ENCODE measurements around the gene TRPM6.

Gene TRPM6

DNA sequence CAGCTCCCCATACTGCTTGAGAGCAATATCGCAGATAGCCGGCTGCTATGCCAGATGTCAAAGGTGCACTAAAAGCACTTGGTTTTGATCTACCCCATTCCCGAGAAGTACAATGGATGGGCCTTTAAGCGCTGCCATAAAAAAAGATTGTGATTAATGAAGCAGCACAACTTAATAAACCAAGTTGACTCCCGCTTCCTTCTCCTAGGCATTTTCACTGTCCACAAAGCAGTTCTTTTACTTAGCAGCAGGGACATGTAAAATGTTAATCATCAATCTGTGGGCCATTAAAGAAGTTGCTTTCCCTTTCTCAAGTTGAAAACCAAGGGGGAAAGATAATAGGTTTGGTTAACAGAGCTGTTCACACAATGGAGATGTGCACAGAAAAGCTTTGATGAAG lies 176.4 kb downstream of the TRPM6 start:
- DNase-seq: no peak

DNA sequence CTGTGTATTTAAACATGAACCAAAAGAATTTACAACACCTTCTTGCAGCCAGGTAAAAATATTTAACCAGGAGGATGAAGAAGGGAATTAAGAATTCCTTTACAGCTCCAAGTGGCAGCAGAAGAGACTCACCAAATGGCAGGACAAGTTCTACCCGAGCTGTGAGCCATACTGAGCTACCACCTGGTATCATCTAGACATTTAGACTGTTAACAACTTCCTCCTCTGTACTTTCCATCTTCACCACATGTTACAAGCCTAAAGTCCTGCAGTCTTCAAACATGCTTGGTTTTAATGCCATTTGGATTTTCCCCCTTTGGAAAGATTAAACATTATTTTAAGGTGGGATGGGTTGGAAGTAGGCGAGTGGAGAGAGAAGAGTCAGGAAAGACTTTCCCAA lies 190.2 kb downstream of the TRPM6 start:
- no peak for DNase-seq

DNA sequence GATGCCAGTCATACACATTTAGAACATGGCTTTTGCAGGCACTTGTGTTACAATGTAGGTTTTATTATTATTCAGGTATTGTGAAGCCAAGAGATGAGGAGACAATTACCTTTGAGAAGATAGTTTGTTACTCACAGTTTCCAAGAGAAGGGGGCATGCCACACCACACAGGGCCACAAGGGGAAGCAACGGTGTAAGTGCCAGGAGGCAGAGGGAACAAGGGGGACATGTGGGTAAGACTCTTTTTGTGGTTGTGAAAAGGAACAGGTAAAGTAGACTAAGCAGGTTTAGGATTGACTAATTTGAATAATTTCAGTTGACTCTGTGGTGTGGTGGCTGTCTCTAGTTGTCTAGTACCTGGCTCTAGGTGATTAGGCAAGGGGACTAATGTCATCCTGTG lies 191.2 kb downstream of the TRPM6 start:
- no peak for DNase-seq

DNA sequence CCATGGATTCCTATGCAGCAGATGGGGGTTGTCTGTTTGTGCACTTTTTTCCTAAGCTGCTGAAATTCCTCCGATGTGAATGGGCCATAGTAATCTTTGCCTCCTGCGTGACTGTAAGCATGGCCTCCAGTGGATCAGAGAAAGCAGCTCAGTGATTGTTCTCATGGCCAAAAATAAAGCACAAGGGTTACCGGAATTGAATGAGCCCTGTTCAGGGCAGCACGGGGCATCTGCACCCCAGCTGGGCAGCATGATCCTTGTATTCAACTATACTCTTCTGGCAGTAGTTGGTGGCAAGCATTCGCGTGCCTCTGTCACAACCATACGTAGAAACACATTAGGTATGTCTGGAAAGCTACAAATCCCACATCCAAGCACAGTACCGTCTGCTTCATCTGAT lies 196.7 kb downstream of the TRPM6 start:
- DNase-seq: no peak

DNA sequence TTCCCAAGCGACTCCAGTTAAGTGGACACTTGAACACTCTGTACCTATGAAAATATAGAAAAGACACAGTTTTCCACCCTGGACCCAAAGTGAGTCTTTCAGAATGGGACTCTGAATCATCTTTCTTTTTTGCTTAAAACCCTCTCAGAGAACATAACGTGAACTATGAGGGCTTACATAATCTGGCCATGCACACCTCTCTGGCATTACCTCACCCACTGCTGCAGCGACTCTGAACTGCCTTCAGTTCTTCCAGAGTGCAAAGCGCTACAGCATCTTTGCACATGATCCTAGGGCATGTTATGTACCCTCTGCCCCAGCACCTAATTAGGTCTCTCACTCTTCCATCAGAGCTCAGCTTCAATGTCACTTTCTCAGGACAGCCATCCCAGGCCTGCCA lies 204.4 kb downstream of the TRPM6 start:
- DNase-seq: no peak

DNA sequence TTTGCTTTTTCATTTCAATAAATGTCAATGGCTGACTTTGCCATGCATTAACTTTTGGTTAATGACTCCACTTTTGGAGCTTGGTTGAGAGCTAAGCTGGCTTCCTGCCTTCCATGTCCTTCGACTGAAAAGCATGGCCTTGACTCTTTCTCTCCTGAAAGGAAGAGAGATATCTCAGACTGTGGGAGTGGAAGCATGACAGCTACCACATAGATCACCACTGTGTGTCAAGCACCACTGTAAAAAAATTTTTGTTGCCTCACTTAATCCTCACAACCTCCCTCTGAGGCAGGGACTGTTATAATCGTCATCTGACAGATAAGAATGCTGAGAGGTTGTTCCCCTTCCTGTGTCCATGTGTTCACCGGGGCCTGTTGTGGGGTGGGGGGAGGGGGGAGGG lies 205.8 kb downstream of the TRPM6 start:
- DNase-seq: no peak

DNA sequence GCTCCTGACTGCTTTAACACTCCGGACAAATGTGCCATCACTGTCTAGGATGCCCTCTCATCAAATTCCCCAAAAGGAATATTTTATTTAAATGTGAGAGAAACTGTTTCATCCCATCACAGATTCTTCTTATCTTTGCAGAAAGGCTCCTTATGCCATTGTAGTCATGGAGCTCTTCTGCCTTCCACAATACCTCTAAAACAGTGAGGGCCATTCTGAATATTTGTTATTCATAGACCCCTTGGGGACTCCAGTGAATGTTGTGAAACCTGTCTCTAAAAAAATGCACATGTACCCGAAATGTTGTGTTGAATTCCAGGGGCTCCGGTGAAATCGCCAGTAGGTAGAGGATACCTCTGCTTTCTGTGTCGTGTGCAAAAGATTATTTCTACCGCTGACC lies 213.6 kb downstream of the TRPM6 start:
- no peak for DNase-seq
